HG02623 (cell line): Measurements from ENCODE around the gene AKAP1.

Experiments used
- ATAC-seq: cut with Tn5 transposase; IDR thresholded peaks from one replicate; pipeline ENCODE4 v1.9.1; 2021; ENCODE audit warnings: moderate library complexity; ENCODE audit not compliant: unreplicated experiment

The AKAP1 gene

DNA sequence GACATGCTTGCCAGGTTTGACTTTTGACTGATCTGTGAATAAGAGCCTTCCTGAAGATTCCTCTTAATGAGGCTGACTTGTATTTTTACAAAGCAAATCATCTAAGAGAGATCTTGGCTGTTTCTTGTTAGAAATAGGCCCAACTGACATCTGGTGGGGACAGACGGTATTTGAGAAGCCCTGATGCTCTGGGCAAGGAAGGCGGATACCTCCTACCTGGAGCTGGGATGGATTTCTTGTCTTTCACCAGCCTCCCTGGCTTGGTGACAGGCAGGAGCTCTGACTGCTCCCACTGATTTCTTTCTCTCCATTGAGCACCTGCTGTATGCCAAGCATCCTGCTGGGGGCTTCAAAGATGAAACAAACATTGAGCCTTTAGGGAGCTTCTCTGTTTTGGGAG is 40.4 kb downstream of the AKAP1 start:
- no peak for ATAC-seq

DNA sequence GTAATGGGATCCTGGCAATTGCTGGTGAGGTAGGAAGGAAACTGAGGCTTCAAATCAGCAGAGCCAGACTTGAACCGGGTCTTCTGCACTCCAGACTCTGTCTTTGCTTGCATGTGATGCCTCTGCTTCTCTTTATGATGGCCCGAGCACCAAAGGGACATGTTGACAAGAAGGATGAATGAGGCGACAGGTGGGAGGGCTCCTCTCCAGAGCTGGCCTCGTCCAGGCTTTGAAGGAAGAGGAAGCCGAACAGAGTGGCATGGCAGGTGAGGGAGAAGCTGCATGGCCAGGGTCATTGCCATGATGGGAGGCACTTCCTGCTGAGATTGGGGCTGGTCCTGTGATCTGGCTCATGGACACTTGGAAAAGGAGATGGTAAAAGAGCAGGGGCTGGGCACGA is 40.8 kb downstream of the AKAP1 start:
- no peak for ATAC-seq

DNA sequence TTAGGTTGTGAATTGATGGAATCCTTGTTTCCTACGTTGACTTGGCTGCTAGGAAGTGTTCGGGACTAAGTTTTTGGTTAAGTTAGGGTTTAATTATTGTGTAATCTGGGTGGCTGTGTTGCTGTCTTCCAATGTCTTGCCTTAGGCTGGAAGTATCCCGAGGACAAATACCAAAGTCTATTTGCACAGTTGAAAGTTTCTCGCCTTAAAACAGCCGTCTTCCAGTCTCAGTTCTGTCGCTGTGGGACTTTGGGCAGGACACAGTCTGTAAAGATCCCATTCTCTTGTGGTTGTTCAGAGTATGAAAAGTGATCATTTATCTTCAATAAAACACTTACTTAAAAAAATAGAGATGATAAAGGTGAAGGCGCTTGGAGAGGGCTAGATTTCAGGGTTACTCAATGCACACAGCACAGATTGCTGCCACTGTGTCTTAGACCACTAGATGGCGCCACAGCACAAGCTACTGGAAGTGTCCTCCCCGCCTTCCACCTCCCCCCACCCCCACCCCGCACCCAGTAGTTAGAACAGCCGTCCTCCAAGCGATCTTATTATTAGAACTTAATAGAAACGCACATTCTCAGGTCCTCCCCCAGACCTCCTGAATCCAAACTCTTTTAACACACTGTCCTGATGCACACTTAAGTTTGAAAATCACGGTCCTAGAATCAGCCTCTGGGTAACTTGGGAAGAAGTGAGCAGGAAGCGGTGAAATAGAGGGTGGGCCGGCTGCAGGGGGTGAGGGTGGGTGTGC is 45.8 kb downstream of the AKAP1 start:
- ATAC-seq: no peak

DNA sequence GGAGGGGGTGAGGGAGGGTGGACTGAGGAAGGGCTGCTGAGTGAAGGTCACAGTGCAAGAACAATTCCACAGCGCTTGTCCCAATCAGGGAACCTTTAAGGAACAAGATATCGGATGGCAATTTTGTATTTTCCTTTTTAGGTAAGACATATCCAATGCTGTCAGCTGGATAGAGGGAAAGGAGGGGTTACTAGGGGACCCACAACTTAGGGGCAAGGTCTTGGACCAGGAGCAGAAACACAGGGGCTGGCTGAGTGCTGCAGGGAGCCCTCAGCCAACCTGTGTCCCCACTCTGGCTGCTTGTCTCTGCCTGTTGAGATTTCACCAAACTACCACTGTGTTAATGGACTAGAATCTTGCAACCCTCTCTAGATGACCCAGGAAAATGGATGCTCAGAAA is 47.6 kb downstream of the AKAP1 start:
- no peak for ATAC-seq

DNA sequence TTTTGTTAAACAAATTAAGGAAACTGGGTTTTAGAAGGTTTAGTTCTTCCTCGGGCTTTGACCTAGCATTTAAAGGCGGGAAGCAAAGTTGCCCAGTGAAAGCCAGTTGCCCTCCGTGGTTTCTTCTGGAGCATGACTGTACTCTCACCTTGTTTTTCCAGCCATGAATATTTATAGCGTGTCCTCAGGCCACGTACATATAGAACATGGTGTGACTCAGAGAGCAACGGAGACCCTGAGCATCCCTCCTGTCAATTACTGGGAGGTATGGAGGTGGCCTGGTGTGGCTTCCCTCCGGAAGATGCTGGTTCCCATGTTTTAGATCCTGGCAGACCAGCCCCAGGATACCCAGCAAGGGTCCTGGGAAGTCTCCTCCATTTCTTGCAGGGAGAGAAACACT is 48.4 kb downstream of the AKAP1 start:
- no peak for ATAC-seq

DNA sequence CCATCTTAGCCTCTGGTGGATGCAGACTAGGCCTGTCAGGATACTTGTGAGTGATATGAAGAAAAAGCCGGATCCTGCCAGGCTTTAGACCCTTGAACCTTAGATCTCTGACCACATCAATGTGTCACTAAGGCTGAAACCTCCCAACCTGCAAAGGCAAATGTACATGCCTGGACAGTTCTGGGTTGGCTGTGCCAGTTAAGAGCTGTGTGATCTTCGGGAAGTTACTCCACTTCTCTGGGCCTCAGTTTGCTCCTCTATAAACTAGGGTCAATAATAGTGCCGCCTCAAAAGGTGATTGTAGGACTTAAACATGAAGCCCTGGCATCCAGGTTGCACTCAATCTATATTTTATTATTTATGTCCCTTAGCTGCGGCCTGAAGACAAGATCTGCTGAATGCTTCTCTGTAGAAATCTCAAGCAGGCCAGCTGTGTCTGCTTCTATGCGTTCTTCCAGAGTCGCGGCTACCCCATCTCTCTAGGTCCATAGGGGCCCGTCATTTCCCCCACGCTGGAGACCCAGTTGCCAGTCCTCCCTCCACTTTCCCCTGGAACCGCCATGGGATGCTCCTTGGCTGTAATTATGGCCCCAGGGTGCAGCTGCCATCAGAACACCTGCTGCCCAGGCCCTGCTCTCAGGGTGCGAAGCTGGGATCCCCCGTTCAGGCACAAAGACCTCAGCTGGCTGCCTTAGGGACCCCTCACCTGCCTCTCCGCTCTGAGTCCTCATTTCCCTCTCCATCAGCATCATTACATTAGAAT is 50.2 kb downstream of the AKAP1 start:
- no peak for ATAC-seq

DNA sequence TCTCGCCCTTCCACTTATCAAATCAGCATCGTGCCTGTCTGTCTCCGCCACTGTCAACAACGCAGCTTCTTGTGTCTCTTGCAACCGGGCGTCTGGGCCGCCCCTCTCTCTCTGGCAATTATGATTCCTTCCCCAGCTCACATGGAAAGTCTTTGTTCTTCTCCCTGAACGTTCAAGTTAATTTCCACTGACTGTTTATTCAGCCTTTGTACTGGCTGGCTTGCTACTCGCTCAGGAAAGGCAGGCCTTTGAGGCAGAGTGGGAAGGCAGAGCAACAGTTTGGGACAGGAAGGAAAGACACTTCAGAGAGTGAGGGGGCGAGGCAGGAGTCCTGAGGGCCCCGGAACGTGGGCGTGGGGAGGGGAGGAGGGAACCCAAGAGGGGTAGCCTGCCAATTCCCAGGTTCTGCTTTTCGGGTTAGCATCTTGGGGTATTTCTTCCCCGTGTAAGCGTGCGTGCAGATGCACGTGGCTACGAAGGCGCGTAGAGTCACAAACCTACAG is 50.8 kb downstream of the AKAP1 start:
- ATAC-seq: no peak

DNA sequence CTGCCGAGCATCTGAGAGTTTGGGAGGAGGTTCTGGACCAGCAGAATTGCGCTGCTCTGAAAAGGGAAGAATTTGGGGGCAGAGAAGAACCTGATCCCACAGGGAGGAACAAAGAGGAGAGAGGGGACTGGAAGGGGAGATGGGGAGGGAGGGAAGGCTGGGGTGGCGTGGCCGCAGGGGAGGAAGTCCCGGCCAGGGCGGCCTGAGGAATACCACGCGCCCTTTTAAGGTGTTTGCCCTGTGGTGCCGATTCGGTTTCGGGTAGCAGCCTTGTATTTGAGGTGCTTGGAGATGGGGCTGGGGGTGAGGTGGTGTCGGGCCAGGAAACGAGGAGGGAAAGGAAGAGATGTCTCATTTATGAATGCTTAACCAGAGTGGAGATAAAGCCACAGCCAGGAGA is 51.3 kb downstream of the AKAP1 start:
- no peak for ATAC-seq

DNA sequence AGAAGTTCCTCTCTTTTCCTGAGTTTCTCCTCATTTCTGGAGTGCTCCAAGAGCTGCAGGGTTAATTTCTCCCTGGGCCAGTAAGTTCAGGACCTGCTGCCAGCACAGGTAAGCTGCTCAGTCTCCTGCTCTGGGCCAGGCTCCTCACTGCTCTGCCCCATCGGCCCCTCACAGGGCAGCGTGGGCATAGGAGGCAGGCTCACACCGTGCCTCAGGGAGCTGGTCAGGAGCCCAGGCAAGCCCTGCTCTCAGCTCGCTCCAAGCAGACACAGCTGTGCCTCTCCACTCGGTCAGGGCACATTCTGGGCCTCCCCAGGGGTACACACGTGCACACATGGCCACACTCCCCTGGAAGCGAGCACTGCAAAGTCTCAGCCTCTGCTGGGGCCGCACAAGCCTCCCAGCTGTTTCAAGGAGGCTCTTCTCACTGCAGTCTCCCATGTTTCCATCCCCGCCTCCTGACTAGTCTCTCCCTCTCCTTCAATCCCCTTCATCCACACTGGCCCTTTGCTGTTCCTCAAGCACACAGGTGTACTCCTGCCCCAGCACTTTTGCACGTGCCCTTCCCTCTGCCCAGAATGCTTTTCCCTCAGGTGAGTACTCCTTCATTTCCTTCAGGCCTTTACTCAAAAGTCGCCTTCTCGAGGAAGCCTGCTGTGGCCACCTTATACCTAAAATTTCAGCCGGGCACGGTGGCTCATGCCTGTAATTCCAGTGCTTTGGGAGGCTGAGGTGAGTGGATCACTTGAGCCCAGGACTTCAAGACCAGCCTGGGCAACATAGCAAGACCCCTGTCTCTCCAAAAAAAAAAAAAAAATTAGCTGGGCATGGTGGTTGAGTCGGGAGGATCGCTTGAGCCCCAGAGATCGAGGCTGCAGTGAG is 53.2 kb downstream of the AKAP1 start:
- ATAC-seq: no peak

DNA sequence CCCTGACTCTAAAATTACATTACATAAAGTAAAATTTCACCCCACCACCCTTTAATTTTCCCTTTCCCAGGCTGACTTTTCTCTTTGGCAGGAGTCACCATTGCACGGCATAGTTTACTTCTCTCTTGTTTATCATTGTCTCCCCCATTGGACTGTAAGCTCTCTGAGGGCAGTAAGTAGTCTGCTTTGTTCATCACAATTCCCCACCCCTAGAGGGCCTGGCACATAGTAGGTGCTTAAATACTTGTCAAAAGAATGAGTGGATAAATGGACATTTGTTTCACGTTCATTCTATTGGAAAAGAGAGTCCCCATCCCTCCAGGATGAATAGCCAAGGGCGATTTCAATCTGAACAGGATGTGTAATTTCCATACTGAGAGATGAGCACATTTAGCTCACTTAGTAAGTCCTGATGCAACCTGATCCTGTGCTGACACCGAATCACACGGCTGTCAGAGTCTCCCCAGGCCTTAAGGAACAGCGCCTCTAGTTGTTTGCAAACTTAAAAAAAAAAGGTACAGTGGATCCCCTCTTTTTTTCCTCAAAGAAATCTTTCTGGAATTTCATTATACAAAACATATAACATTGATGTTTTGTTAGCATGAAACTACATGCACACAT is 54.0 kb downstream of the AKAP1 start:
- no peak for ATAC-seq

DNA sequence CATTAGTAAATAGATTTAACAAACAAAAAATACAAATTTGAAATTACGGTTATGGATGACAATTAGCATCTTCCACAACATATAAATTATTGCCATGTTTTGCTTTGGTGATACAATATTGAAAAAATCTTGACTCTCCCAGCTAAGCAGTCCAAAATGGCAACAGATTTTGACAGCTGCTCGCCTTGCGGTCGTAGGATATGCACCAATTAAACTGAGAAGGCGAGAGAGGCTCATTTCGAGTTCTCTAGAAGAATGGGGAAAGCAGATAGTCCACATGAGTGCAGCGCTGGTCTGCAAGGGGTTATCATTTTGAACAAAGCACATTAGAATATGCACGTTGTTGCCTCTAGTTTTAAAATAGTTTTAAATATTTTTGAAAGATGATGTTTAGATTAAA is 55.3 kb downstream of the AKAP1 start:
- no peak for ATAC-seq

DNA sequence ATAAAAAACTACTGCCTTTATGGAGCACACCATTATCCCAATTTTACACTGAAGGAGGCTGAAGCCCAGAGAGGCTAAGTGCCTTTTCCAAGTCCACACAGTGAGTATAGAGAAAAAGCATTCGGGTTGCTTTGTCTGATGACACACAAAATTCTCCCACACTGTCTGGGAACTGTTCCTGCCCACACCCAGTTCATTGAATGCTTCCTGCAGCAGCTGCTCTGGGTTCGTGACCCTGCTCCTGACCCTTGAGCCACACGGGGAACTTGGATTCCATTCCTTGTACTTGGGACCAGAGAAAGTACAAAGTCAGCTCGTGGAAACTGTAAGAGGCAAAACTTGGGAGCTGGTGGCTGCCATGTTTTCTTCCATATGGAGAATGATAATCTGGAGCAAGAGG is 57.9 kb downstream of the AKAP1 start:
- ATAC-seq: no peak

DNA sequence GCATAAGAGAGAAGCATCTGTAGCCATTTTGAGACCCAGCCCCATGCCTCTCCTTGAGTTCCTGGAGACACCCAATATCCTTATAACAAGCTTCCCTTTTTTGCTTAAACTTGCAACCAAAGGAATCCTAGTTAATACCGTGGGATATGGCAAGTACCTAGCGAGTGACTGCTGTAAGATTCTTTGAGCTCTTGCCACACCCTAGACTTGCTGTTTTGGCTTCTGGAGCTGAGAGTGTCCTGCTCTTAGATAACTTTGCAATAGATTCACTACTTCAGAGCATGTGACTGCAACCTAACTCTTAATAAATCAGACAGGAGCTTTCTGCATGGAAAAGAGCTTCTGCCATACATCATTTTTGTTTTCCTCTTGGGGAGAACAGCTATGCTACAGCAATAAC is 58.3 kb downstream of the AKAP1 start:
- no peak for ATAC-seq

DNA sequence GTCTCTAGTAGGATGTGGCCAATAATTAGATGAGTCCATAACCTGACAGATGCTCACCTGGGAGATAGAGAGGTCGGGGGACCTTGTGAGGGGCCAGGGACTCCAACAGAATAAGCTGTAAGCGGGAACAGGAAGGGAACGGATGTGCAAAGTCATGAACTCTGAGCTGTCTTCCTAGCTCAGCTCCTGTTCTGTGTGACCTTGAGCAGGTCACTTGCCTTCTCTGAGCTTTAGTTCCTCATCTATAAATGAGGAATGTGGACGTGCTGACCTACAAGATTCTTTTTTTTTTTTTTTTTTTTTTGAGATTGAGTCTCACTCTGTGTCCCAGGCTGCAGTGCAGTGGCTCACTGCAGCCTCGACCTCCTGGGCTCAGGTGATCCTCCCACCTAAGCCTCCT is 58.9 kb downstream of the AKAP1 start:
- no peak for ATAC-seq

DNA sequence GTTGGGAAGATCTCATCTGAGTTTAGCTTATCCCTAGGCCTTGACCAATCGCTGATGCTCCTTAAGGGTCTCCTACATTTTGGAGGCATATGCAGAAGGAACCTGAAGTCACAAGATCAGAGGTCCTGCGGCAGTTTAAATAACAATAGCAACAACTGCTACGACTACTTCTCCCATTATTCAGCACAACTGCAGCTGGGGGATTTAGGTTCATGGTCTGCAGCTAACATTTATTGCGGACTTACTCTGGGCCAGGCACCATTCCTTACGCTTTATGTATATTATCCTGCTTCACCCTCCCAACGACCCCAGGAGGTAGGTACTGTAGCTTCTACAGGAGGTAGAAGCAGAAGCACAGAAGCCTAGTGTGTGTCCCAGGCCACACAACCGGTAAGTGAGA is 59.5 kb downstream of the AKAP1 start:
- no peak for ATAC-seq

DNA sequence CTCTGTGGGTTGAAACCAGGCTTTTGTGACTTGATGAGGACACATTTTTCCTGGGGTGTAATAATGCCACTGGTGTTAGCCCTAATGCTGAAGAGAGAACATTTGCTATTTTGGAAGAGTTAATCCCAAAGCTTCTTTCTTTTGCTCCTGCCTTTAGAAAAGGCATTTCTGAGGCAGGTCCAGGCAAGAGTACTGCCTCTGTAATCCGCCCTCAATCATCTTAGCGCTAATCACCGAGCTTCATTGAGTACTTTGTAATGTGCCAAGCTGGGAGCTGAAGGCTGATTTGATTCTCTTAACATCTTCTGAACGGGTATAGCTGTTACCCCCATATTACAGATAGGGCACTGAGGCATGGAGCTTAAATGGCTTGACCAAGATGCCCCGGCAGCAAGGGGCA is 60.3 kb downstream of the AKAP1 start:
- ATAC-seq: no peak

DNA sequence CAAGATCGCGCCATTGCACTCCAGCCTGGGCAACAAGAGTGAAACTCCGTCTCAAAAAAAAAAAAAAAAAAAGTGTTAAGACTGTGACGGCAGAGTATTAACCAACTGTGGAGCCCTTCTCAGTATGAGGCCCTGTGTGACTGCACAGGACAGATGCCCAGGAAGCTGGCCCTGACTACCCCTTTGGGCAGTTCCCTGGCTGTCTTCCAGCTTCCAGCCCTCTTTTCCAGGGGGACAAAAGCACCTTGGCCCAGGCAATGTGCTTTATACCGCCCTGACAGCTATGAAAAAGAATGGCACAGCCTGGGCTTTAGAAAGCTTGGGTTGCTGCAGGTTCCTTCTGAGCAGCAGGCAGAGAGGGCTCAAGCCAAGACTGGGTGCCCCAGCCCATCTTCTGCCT is 61.2 kb downstream of the AKAP1 start:
- ATAC-seq: no peak

DNA sequence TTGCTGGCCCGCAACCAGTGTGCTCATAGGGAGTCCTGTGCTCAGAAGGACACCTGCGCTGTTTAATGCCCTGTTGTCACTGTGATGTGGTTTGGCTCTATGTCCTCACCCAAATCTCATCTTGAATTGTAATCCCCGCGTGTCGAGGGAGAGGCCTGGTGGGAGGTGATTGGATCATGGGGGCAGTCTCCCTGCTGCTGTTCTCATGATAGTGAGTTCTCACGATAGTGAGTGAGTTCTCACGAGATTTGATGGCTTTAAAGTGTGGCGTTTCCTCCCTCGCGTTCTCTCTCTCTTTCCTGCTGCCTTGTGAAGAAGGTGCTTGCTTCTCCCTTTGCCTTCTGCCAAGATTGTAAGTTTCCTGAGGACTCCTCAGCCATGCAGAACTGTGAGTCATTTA is 66.8 kb downstream of the AKAP1 start:
- no peak for ATAC-seq

DNA sequence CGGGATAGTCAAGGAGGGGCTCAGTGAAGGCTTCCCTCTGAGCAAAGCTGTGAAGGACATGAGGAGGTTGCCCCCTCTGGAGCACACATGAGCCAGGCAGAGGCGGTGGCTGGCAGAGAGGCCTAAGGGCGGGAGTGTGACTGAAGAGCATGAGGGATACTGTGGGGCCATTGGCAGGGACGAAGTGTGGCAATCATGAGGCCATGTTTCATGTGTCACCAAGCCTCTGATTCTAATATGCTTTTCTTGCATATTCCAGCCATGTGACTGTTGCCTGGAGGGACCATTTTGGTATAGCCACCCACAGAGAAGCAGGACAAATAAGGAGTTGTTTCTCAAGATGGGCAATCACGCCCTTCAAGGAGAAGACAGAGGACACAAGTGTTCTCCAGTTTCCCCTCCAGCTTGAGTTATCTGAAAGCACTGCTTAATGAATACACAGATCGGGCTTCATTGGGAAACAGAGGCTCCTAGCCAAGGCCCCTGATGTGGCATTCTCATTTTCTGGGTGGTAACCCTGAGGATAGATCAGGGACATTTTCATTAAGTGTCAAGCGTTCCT is 68.0 kb downstream of the AKAP1 start:
- no peak for ATAC-seq

DNA sequence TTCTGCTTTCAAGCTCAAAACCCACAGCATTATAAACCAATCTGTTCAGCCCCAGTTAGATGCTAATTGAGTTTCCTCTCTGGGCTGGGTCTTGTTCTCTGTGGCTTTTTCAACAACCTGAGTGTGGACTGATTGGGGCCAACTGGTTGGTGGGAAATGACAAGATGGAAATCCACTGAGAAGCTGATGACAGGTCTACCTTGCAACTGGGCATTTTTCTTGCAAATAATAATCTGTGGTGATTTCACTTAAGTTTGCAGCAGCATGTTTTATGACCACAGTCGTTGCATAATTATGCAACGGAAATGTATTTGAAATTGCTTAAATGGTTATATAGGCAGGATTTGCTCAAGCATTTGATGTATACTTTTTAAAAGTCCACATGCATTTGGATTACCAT is 69.9 kb downstream of the AKAP1 start:
- ATAC-seq: no peak

DNA sequence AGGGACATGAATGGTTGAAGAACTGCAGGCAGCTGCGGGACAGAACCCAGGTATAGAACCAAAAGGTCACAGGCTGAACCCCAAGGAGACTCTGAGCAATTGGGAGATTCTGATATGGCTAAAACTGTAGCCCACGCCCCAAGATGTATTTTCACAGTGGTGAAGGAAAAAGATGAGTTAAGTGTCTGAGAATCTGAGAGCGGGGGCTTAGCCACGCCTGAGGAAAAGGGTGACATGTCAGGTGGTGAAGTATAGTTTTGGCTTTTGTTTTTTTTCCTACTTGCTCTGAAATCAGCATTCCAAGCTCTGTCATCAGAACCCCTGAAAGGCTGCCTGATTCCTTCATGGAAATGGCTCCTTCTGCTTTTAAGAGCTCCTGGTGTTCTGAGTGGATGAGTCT is 73.3 kb downstream of the AKAP1 start:
- no peak for ATAC-seq
